ENCODE measurements around the gene DSG2.

The DSG2 gene

GRCh38 chr18:31590570-31590969 is 92.6 kb downstream of the DSG2 start:
- no peak for DNase-seq (ENCODE audit: low read depth)

GRCh38 chr18:31591113-31591512 is 93.1 kb downstream of the DSG2 start:
- no peak for DNase-seq (ENCODE audit: low read depth)

- no peak for DNase-seq (ENCODE audit: low read depth)
Measured at GRCh38 chr18:31591628-31592027, 93.7 kb downstream of the DSG2 start, which contains the start of gene TTR. TTR (plus strand) TSS chr18:31591877; CDS start chr18:31591903, 26 bp downstream.

- no peak for DNase-seq (ENCODE audit: low read depth)
Measured at GRCh38 chr18:31592506-31593157, 94.7 kb downstream of the DSG2 start.

DNA sequence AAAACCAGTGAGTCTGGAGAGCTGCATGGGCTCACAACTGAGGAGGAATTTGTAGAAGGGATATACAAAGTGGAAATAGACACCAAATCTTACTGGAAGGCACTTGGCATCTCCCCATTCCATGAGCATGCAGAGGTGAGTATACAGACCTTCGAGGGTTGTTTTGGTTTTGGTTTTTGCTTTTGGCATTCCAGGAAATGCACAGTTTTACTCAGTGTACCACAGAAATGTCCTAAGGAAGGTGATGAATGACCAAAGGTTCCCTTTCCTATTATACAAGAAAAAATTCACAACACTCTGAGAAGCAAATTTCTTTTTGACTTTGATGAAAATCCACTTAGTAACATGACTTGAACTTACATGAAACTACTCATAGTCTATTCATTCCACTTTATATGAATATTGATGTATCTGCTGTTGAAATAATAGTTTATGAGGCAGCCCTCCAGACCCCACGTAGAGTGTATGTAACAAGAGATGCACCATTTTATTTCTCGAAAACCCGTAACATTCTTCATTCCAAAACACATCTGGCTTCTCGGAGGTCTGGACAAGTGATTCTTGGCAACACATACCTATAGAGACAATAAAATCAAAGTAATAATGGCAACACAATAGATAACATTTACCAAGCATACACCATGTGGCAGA is 97.3 kb downstream of the DSG2 start:
- DNase-seq (ENCODE audit: low read depth) = no peak

DNA sequence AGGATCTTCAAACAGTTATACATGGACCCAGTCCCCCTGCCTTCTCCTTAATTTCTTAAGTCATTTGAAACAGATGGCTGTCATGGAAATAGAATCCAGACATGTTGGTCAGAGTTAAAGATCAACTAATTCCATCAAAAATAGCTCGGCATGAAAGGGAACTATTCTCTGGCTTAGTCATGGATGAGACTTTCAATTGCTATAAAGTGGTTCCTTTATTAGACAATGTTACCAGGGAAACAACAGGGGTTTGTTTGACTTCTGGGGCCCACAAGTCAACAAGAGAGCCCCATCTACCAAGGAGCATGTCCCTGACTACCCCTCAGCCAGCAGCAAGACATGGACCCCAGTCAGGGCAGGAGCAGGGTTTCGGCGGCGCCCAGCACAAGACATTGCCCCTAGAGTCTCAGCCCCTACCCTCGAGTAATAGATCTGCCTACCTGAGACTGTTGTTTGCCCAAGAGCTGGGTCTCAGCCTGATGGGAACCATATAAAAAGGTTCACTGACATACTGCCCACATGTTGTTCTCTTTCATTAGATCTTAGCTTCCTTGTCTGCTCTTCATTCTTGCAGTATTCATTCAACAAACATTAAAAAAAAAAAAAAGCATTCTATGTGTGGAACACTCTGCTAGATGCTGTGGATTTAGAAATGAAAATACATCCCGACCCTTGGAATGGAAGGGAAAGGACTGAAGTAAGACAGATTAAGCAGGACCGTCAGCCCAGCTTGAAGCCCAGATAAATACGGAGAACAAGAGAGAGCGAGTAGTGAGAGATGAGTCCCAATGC is 98.3 kb downstream of the DSG2 start:
- peak; percentile 27 for DNase-seq (ENCODE audit: low read depth)

- no peak for DNase-seq (ENCODE audit: low read depth)
Measured at GRCh38 chr18:31598021-31598805, 100.2 kb downstream of the DSG2 start.
